Measurements from ENCODE around the gene CPXM1. TPM values are rescaled to one million over a fixed set of nuclear protein-coding genes. Genes with fewer than 3 reads are reported as not detected.

The CPXM1 gene
- total and polyA plus RNA-seq, 4 donors = 0.08 to 5.5 (median 0.16) TPM

- no peak for TF ChIP-seq RAD21 (IDR thresholded peaks at IDR 0.05)
- no peak for TF ChIP-seq REST (IDR thresholded peaks at IDR 0.05)
- no peak for TF ChIP-seq GABPA (IDR thresholded peaks at IDR 0.05 in 1 of 2, conservative IDR thresholded peaks at IDR 0.05 in 1 of 2)
- TF ChIP-seq MAX (IDR thresholded peaks at IDR 0.05) = no peak
These were observed 1.2 kb downstream of the CPXM1 start (continued) for GRCh38 chr20:2799271-2799670.

- Histone ChIP-seq H3K27me3 (ENCODE audit: control insufficient read depth in 4 of 4, insufficient read depth in 4 of 4, low read length in 3 of 4) (peaks cover 4 to 13% (median 8%) of the 10 kb centered on the region in 4 donors), H3K4me3 (ENCODE audit: low read depth in 1 of 3, low read length in 3 of 3) (no peak overlapping the region), H3K27ac (ENCODE audit: low read depth in 1 of 2, low read length in 2 of 2) (no peak overlapping the region), H3K9me3 (ENCODE audit: control insufficient read depth in 4 of 4, low read length in 3 of 4) (peaks cover 3 to 9% (median 4%) of the 10 kb centered on the region in 4 donors), H3K36me3 (ENCODE audit: control insufficient read depth in 4 of 4, insufficient read depth in 3 of 4, low read depth in 1 of 4, low read length in 3 of 4) (peaks cover 0 to 2% (median 0%) of the 10 kb centered on the region in 4 donors), H3K9ac (ENCODE audit: low read depth in 1 of 2, low read length in 2 of 2) (no peak overlapping the region), H3K4me1 (ENCODE audit: control insufficient read depth in 4 of 4, insufficient read depth in 4 of 4, low read length in 3 of 4) (peaks cover 0 to 8% (median 4%) of the 10 kb centered on the region in 4 donors)
- no peak for DNase-seq (ENCODE audit: low spot score)
- TF ChIP-seq TAF1 (conservative IDR thresholded peaks at IDR 0.05) (no peak), ZBTB33 (IDR thresholded peaks at IDR 0.05) (no peak), REST (IDR thresholded peaks at IDR 0.05) (no peak), YY1 (IDR thresholded peaks at IDR 0.05) (no peak), SP1 (IDR thresholded peaks at IDR 0.05) (no peak), JUND (IDR thresholded peaks at IDR 0.05) (no peak), HNF4A (conservative IDR thresholded peaks at IDR 0.05) (no peak), NR2F2 (IDR thresholded peaks at IDR 0.05) (no peak), HNF4G (IDR thresholded peaks at IDR 0.05) (no peak), RXRA (IDR thresholded peaks at IDR 0.05) (no peak), GABPA (IDR thresholded peaks at IDR 0.05 in 1 of 2, conservative IDR thresholded peaks at IDR 0.05 in 1 of 2) (no peak), MAX (IDR thresholded peaks at IDR 0.05) (no peak), FOXA2 (IDR thresholded peaks at IDR 0.05) (no peak), EGR1 (IDR thresholded peaks at IDR 0.05; ENCODE audit: low read depth in 2 of 2) (no peak)
- 73% methylated on average over 6 of the region's 6 CpGs for WGBS
These were observed 1.6 kb downstream of the CPXM1 start for GRCh38 chr20:2798814-2799213.

All from liver (tissue), 9 donors.